ENCODE measurements around the gene LRCH1. TPM values are rescaled to one million over a fixed set of nuclear protein-coding genes. Genes with fewer than 3 reads are reported as not detected.
A peak's percentile ranks its signal among the peaks of the same experiment; 100 is the strongest.

LRCH1 gene
- total and polyA plus RNA-seq, 10 of the 15 experiments (the other 5 are each of a cell fraction or from before 2014, with no cell fraction given) = 5.3 to 48.9 (median 14.4) TPM

- TF ChIP-seq RBBP5 (conservative IDR thresholded peaks at IDR 0.05) (no peak), CEBPB (IDR thresholded peaks at IDR 0.05; ENCODE audit: borderline replicate concordance in 1 of 2, low read depth in 2 of 2, low read length in 2 of 2) (no peak), ZZZ3 (IDR thresholded peaks at IDR 0.05; ENCODE audit: control insufficient read depth, insufficient read length, low read depth) (no peak), RUNX3 (IDR thresholded peaks at IDR 0.05; ENCODE audit: low read length) (peak; percentile 84), JUND (IDR thresholded peaks at IDR 0.05; ENCODE audit: low read depth, low read length) (peak; percentile 66; the same call in 1 of the 2 replicates), MTA2 (IDR thresholded peaks at IDR 0.05; ENCODE audit: low read depth) (peak; percentile 98), EED (IDR thresholded peaks at IDR 0.05; ENCODE audit: low read depth) (peak; percentile 54), NFYB (IDR thresholded peaks at IDR 0.05; ENCODE audit: insufficient read depth, low read depth, low read length) (no peak), PKNOX1 (IDR thresholded peaks at IDR 0.05) (peak; percentile 70), PBX3 (IDR thresholded peaks at IDR 0.05; ENCODE audit: insufficient replicate concordance, low read depth, low read length) (peak; percentile 44), IKZF1 (conservative IDR thresholded peaks at IDR 0.05) (peak; percentile 96), BHLHE40 (IDR thresholded peaks at IDR 0.05; ENCODE audit: borderline replicate concordance in 1 of 2, low read depth in 2 of 2, low read length in 1 of 2) (peak; percentile 50 to 71; a peak in 3 of 4 replicates), ZNF622 (IDR thresholded peaks at IDR 0.05) (no peak), STAT1 (conservative IDR thresholded peaks at IDR 0.05) (no peak), JUNB (IDR thresholded peaks at IDR 0.05) (peak; percentile 70), MYB (IDR thresholded peaks at IDR 0.05; ENCODE audit: borderline replicate concordance, low read depth, low read length) (0 out of 2 replicates have a peak, but pooled peaks have one; percentile 13), SREBF2 (IDR thresholded peaks at IDR 0.05; ENCODE audit: low read length) (no peak), ATF7 (IDR thresholded peaks at IDR 0.05; ENCODE audit: low read depth) (peak; percentile 83; the same call in 1 of the 2 replicates), YY1 (IDR thresholded peaks at IDR 0.05; ENCODE audit: low read depth, low read length) (no peak), MXI1 (IDR thresholded peaks at IDR 0.05; ENCODE audit: low read depth, low read length) (peak; percentile 42; the same call in 1 of the 2 replicates), POLR2AphosphoS2 (IDR thresholded peaks at IDR 0.05; ENCODE audit: low read depth, low read length) (no peak), MYC (IDR thresholded peaks at IDR 0.05; ENCODE audit: insufficient read depth, insufficient read length, insufficient replicate concordance, low read length, severe bottlenecking) (no peak)
- TF ChIP-seq, protein P1, sequence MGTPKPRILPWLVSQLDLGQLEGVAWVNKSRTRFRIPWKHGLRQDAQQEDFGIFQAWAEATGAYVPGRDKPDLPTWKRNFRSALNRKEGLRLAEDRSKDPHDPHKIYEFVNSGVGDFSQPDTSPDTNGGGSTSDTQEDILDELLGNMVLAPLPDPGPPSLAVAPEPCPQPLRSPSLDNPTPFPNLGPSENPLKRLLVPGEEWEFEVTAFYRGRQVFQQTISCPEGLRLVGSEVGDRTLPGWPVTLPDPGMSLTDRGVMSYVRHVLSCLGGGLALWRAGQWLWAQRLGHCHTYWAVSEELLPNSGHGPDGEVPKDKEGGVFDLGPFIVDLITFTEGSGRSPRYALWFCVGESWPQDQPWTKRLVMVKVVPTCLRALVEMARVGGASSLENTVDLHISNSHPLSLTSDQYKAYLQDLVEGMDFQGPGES (IDR thresholded peaks at IDR 0.05) = no peak
- TF ChIP-seq, protein P2, sequence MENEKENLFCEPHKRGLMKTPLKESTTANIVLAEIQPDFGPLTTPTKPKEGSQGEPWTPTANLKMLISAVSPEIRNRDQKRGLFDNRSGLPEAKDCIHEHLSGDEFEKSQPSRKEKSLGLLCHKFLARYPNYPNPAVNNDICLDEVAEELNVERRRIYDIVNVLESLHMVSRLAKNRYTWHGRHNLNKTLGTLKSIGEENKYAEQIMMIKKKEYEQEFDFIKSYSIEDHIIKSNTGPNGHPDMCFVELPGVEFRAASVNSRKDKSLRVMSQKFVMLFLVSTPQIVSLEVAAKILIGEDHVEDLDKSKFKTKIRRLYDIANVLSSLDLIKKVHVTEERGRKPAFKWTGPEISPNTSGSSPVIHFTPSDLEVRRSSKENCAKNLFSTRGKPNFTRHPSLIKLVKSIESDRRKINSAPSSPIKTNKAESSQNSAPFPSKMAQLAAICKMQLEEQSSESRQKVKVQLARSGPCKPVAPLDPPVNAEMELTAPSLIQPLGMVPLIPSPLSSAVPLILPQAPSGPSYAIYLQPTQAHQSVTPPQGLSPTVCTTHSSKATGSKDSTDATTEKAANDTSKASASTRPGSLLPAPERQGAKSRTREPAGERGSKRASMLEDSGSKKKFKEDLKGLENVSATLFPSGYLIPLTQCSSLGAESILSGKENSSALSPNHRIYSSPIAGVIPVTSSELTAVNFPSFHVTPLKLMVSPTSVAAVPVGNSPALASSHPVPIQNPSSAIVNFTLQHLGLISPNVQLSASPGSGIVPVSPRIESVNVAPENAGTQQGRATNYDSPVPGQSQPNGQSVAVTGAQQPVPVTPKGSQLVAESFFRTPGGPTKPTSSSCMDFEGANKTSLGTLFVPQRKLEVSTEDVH (IDR thresholded peaks at IDR 0.05; ENCODE audit: low read depth, partially characterized antibody) = no peak
Measured at GRCh38 chr13:46639033-46639981, 86.3 kb downstream of the LRCH1 start (continued).

Data from GM12878 (cell line).